ENCODE results near the gene TSPEAR.

Gene TSPEAR

GRCh38 chr21:44740742-44741141 lies 29.4 kb upstream of the TSPEAR start:
- DNase-seq: no peak

DNA sequence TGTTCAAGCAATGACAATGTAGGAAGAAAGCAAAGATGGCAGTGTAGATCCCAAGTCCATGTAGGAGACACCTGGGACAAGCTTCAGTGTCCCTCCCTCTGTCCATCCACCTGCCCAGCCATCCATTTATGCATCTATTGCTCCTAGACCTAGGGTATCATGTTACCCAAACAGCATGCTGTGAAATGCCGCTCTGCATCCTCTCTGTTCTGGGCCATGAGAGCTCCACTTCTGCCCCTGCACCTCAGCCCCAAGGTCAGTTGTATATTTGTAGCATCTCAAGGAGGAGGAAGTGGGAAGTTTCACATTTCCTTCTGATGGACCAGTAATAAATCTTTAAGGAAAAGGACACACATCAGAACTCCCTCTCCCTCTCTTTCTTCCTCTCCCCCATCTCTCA lies 27.9 kb upstream of the TSPEAR start:
- DNase-seq: no peak

- DNase-seq: no peak
Measured at GRCh38 chr21:44738621-44739020, 27.2 kb upstream of the TSPEAR start.

- DNase-seq: no peak
Measured at GRCh38 chr21:44737706-44738354, 26.5 kb upstream of the TSPEAR start.

DNA sequence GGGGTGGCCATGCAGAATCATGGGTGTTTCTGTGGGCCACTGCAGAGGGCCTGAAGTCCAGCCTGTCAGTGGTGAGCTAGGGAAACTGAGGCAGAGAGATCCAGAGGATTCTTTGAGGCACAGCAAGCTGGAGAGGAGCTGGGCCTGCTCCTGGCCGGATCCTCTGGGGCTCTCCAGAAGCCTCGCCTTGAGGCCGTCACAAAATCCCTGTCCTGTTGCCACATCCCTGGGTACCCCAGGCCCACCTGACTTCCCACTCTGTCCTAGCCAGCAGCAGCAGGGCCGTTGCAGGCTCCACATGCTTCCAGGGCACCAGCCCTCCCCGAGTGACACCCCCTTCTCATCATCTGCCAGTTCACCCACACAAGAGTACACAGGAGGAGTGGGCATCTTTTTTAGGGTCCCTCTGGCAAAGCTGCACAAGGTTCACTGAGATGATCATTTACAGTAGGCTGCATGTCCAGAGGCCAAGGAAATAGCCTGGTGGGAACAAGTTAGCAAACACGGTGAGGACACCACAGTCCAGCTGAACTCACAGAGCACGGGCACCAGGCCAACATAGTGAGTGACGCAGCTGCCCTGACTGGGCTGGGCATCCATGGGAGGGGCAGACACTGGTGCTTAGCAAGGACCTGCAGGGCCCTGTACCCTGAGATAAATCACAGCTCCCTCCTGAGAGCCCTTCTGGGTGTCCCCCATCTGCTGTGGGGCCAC lies 25.1 kb upstream of the TSPEAR start:
- no peak for DNase-seq

DNA sequence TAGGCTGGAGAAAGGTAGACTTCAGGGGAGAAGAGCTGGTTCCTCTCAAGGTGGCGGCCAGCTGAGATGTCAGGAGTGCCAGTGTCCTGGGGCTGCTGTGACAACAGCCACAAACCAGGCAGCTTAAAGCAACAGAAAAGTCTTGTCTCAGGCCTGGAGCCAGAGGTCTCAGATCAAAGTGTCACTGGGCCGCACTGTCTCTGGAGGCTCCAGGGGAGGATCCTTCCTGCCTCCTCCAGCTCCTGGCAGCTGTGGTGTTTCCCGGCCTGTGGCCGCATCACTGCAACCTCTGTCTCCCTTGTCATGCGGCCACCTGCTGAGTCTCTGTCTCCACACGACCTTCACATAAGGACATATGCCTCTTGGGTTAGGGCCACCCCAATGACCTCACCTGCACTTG lies 24.4 kb upstream of the TSPEAR start:
- no peak for DNase-seq

- no peak for DNase-seq
Measured at GRCh38 chr21:44734841-44735240, 23.5 kb upstream of the TSPEAR start.

GRCh38 chr21:44734026-44734745 lies 22.8 kb upstream of the TSPEAR start:
- no peak for DNase-seq

- DNase-seq: no peak
Measured at GRCh38 chr21:44732956-44733355, 21.6 kb upstream of the TSPEAR start.

- no peak for DNase-seq
Measured at GRCh38 chr21:44732263-44732662, 20.9 kb upstream of the TSPEAR start.

DNA sequence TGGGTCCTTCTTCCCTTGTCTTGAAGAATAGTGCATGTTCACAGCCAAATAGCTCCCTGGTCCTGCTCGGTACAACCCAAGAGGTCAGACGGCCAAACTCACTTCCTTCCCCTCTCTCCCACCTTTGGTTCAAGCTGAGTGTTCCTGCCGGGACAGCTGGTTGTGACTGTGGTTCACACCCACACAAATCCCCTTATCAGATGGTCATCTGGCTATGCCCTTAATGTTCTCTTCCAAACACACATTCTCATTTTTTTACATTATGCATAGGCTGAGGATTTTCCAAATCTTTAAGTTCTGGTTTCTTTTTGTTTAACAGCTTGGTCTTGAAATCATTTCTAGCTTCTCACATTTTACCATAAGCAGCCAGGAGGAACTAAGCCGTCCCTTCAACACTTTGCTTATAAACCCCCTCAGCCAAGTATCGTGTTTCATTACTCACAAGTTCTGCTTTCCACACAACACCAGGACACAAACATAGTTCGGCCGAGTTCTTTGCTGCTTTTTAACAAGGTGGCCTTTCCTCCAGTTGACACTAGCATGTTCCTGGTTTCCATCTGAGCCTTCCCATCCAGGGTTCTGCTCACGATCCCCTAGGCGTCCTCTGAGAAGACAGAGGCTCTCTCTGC lies 19.7 kb upstream of the TSPEAR start:
- DNase-seq: no peak

DNA sequence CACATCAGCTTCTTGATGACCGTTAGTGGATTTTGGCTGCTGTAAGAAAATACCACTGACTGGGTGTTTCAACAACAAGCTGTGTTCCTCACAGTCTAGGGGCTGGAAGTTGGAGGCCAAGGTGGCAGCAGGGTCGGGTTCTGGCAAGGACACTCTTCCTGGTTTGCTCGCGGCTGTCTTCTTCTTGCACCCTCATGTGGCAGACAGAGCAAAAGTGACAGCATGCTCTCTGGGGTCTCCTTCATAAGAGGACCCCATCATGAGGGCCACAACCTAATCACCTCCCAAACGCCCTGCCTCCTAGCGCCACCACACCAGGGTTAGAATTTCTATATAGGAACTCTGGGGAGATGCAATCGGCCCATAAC lies 18.6 kb upstream of the TSPEAR start:
- DNase-seq: no peak

GRCh38 chr21:44729336-44730027 lies 18.1 kb upstream of the TSPEAR start:
- no peak for DNase-seq

- DNase-seq: no peak
Measured at GRCh38 chr21:44728716-44729115, 17.3 kb upstream of the TSPEAR start.

DNA sequence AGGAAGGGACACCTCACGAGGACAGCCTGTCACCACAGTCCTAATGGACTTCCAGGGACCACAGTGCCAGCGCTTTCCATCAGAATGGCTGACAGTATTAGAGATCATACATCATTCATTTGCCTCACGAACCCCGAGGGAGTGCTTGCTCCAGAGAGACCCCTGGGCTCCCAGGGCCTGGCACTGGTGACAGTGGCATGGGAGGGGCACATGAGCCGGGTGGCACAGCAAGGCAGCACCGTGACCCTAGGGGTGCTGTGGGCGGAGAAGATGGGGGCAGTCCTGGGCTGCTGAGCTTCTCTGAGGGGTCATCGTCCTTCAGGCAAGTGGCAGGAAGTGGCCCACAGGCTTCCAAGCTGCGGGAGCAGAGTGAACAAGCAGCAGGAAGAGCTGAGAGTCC lies 16.4 kb upstream of the TSPEAR start:
- no peak for DNase-seq

- no peak for DNase-seq
Measured at GRCh38 chr21:44727321-44727720, 15.9 kb upstream of the TSPEAR start.

GRCh38 chr21:44726826-44727225 lies 15.5 kb upstream of the TSPEAR start:
- no peak for DNase-seq

- no peak for DNase-seq
Measured at GRCh38 chr21:44724926-44725325, 13.6 kb upstream of the TSPEAR start.

DNA sequence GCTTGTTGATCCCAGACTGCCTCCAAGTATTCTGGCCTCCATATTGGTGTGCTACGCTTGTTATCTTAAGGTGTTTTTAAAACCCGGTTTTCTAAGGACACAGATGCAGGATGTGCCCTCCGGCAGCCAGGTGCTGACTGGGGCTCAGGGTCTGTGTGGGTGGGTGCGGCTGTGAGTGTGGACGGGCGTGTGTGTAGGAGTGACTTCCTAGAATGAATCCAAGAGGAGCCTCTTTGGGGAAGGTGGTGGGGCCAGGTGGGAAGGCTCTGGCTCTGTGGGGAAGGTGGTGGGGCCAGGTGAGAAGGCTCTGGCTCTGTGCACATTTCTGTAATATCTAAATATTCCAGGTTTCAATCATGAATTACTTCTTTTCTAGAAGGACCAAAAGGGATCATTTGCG lies 12.8 kb upstream of the TSPEAR start:
- DNase-seq: no peak

DNA sequence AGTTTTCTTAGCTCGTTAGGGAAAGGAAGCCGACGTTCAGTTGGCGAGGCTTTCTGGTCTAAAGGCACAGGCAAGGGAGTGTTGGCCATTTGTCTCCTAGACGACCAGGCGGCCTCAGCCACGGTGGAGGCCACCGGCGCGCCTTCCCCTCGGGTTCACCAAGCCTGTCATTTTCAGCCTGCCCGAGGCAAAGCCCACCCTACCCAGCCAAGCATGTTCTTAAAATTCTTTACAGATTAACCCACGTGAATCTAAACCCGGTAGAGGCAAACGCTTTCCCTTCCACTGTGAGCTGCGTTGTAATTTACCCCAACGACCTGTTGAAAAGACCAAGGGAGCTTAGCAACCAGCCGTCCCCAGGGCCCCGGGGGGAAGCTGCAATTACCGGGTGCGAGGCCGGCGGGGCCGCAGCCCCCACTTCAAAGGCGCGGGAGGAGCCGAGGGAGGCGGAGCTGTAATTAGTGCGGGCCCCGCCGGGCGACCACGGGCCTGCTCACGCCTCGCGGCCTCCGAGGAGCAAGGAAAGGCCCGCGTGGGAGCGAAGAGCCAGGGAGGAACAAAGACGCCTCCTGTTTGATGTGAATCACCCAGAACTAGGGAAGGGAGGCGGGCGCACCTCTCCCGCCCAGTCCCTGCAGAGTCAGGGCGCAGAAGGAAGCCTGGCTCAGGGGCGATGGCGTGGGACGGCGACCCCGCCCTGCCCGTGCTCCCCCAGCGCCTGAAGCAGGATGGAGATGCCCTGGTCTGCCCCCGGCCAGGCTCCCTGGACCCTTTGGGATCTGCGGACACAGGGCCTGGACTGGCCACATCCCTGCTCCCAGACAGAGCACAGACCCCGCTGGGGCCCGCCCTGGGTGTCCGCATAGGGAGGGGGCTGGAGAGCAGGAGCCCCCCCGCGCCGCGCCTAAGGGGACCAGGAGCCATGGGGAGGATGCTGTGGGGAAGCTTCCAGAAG lies 12.1 kb upstream of the TSPEAR start:
- no peak for DNase-seq

DNA sequence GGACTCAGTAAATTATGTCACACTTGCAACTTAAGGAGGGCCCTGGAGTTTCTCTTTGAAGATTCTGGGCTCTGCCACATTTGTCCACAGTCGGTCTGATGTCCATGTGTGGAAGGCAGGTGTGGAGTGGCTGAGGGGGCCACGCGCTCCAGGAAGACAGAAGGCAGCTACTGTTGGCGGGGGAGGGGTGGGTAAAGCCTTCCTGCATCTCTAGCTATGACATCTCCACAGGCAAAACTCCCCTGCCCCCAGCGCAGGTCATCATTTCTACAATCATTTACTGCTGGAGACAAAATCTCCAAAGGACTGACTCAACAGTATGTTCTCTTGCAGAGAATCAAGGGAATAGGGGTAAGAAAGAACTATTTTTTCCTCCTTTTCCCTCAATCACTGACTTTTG lies 11.4 kb upstream of the TSPEAR start:
- DNase-seq: no peak

DNA sequence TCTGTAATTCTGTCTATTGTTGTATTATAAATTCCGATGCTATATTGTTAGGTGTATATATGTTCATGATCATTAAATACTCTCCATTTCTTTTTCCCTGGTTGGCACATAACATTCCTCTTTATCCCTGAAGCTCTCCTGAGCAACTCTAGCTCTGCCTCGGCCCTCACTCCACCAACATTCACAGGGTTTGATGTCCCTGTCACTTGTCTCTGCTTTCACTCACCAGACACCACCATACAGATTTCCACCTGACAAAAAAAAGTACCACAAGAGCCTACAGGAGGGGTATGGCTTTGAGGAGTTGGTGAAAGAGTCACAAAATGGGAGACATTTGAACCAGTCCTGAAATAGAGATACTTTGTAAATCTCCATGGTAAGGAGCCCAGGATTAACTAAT lies 8.8 kb upstream of the TSPEAR start:
- no peak for DNase-seq

All from GOT3 (cell line).